Memory B cell (primary cell): ENCODE measurements around the gene ZBTB40.

Experiments used
- ATAC-seq: fragments of 150-1000 bp; cut with Tn5 transposase; 2 replicates; pipeline ENCODE4 v1.10.0; 2021; ENCODE audit warnings: low read depth, mild to moderate bottlenecking, moderate library complexity
- DNase-seq, 2 donors: peaks; one replicate each; pipeline ENCODE4 v3.0.0; 2022; ENCODE audit warnings: low spot score in 2 of 2
- H3K27ac Mint-ChIP-seq: one replicate; pipeline ENCODE4 v1.8.0; 2022; ENCODE audit warnings: mild to moderate bottlenecking, moderate library complexity, mixed read lengths
- H3K27me3 Mint-ChIP-seq: one replicate; pipeline ENCODE4 v1.8.0; 2022; ENCODE audit warnings: mixed read lengths
- H3K36me3 Mint-ChIP-seq: one replicate; pipeline ENCODE4 v1.8.0; 2022; ENCODE audit warnings: mild to moderate bottlenecking, mixed read lengths
- H3K4me1 Mint-ChIP-seq: one replicate; pipeline ENCODE4 v1.8.0; 2022; ENCODE audit warnings: mixed read lengths
- H3K4me3 Mint-ChIP-seq: one replicate; pipeline ENCODE4 v1.8.0; 2022; ENCODE audit warnings: mild to moderate bottlenecking, moderate library complexity, mixed read lengths
- H3K9me3 Mint-ChIP-seq: one replicate; pipeline ENCODE4 v1.8.0; 2022; ENCODE audit warnings: mixed read lengths

ZBTB40 gene

DNA sequence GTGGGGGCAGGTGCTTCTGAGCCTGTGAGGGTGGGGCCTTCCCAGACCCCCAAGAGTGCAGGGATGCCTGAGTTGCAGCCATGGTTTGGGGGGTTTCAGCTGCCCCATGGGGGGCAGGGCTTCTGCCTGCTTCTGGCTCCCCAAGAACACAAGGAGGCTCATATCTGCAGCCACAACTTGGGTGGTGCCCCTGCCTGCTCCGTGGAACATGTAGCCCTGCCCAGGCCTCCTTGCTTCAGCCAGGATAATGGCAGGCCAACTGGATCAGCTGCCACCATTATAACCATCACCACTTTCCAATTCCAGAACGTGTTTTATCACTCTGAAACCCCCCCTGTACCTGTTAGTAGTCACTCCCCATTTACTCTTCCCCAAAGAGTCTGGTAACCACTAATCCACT is 14.0 kb downstream of the ZBTB40 start:
- DNase-seq (no peak), ATAC-seq (no peak)
- Mint-ChIP-seq H3K36me3 (peaks cover 11% of the 10 kb centered on the region), H3K27me3 (no peaks in the 10 kb centered on the region), H3K27ac (no peak overlapping the region), H3K4me1 (peaks cover 19% of the 10 kb centered on the region), H3K9me3 (peaks cover 2% of the 10 kb centered on the region), H3K4me3 (no peak overlapping the region)

GRCh38 chr1:22470227-22470626 is 18.6 kb downstream of the ZBTB40 start:
- no peak for DNase-seq
- peaks cover 16% of the 10 kb centered on the region for H3K4me1 Mint-ChIP-seq
- H3K9me3 Mint-ChIP-seq: peaks cover 2% of the 10 kb centered on the region
- no peaks in the 10 kb centered on the region for H3K27me3 Mint-ChIP-seq
- H3K36me3 Mint-ChIP-seq: peaks cover 14% of the 10 kb centered on the region
- no peak for ATAC-seq
- no peak overlapping the region for H3K4me3 Mint-ChIP-seq
- no peak overlapping the region for H3K27ac Mint-ChIP-seq

- no peaks in the 10 kb centered on the region for H3K27me3 Mint-ChIP-seq
- DNase-seq: no peak
- no peak overlapping the region for H3K27ac Mint-ChIP-seq
- H3K36me3 Mint-ChIP-seq: peaks cover 11% of the 10 kb centered on the region
- H3K9me3 Mint-ChIP-seq: no peaks in the 10 kb centered on the region
- H3K4me1 Mint-ChIP-seq: peaks cover 19% of the 10 kb centered on the region
- H3K4me3 Mint-ChIP-seq: no peak overlapping the region
- ATAC-seq: no peak
These were observed 19.4 kb downstream of the ZBTB40 start for GRCh38 chr1:22471078-22471477.

DNA sequence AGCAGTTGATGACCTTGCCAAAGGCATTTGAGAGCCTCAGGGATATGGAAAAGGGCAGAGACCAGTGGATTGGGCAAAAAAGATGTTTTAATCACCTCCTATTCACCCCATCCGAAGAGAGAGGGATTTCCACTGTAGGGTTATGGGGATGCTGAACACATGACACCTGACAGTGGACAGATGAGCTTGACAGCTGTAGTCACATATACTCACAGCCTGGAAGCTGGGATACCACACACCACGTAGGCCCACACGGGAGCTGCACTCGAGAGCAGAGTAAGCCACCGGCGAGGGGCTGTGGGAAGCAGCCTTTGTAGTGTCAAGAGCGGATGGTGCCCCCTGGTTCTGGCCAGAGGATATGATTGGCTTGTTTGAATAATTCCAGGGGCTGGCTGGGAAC is 20.0 kb downstream of the ZBTB40 start:
- no peaks in the 10 kb centered on the region for H3K27me3 Mint-ChIP-seq
- peaks cover 19% of the 10 kb centered on the region for H3K4me1 Mint-ChIP-seq
- no peak overlapping the region for H3K4me3 Mint-ChIP-seq
- ATAC-seq: no peak
- H3K27ac Mint-ChIP-seq: no peak overlapping the region
- no peaks in the 10 kb centered on the region for H3K9me3 Mint-ChIP-seq
- no peak for DNase-seq
- peaks cover 8% of the 10 kb centered on the region for H3K36me3 Mint-ChIP-seq

DNA sequence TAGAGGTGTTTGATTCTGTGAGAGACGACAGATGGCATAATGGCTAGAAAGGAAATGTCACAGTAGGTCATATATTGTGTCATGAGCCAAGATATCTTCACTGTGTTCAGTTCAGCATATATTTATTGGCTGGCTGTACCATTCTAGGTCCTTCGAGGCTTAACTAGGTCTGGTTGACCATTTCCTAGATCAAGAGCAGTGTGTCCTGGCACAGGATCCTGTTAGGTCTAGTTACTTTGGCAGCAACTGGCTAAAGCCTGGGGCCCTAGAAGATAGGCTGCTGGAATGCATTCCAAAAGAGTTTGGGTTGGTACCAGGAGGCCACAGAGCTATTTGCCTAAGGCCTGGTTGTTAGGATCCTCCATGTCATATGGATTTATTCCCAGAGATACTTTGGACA is 20.9 kb downstream of the ZBTB40 start:
- Mint-ChIP-seq H3K36me3 (peaks cover 7% of the 10 kb centered on the region), H3K9me3 (no peaks in the 10 kb centered on the region), H3K27me3 (no peaks in the 10 kb centered on the region), H3K27ac (no peak overlapping the region), H3K4me1 (peaks cover 16% of the 10 kb centered on the region), H3K4me3 (no peak overlapping the region)
- ATAC-seq (no peak), DNase-seq (no peak)

- no peak for DNase-seq
- Mint-ChIP-seq H3K4me1 (peaks cover 13% of the 10 kb centered on the region), H3K27me3 (no peaks in the 10 kb centered on the region), H3K36me3 (peaks cover 12% of the 10 kb centered on the region), H3K9me3 (peaks cover 1% of the 10 kb centered on the region), H3K4me3 (no peak overlapping the region), H3K27ac (peak overlapping the region; percentile 69)
- no peak for ATAC-seq
These were observed 22.3 kb downstream of the ZBTB40 start for GRCh38 chr1:22473952-22474351.

- H3K4me1 Mint-ChIP-seq: peaks cover 14% of the 10 kb centered on the region
- DNase-seq (no peak), ATAC-seq (no peak)
- peaks cover 5% of the 10 kb centered on the region for H3K9me3 Mint-ChIP-seq
- no peaks in the 10 kb centered on the region for H3K27me3 Mint-ChIP-seq
- peaks cover 23% of the 10 kb centered on the region for H3K36me3 Mint-ChIP-seq
- H3K27ac Mint-ChIP-seq: no peak overlapping the region
- no peak overlapping the region for H3K4me3 Mint-ChIP-seq
These were observed 24.9 kb downstream of the ZBTB40 start for GRCh38 chr1:22476566-22476965.

GRCh38 chr1:22483121-22483520 is 31.5 kb downstream of the ZBTB40 start:
- H3K9me3 Mint-ChIP-seq: peaks cover 11% of the 10 kb centered on the region
- H3K36me3 Mint-ChIP-seq: peaks cover 31% of the 10 kb centered on the region
- peaks cover 12% of the 10 kb centered on the region for H3K4me1 Mint-ChIP-seq

DNA sequence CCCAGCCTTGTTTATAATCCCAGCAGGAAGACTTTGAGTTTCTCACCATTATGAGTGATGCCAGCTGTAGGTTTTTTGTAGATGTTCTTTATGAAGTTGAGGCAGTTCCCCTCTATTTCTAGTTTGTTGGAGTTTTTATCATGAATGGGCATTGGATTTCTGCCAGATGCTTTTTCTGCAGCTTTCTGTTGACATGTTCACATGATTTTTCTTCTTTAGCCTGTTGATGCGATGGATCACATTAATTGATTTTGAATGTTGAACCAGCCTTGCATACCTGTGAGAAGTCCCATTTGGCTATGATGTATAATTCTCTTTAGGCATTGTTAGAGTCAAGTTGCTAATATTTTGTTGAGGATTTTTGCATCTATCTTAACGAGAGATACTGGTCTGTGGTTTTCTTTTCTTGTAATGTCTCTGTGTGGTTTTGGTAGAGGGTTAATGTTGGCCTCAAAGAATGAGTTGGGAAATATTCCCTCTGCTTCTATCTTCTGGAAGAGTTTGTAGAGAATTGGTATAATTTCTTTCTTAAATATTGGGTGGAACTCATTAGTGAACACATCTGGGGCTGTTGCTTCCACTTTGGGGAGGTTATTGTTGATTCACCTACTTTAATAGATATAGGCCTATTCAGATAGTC is 33.2 kb downstream of the ZBTB40 start:
- ATAC-seq (no peak), DNase-seq (no peak)
- H3K27me3 Mint-ChIP-seq: no peaks in the 10 kb centered on the region
- H3K4me3 Mint-ChIP-seq: no peak overlapping the region
- H3K4me1 Mint-ChIP-seq: peaks cover 12% of the 10 kb centered on the region
- peaks cover 7% of the 10 kb centered on the region for H3K9me3 Mint-ChIP-seq
- no peak overlapping the region for H3K27ac Mint-ChIP-seq
- peaks cover 23% of the 10 kb centered on the region for H3K36me3 Mint-ChIP-seq

More at GRCh38 chr1:22483121-22483520, 31.5 kb downstream of the ZBTB40 start:
- no peaks in the 10 kb centered on the region for H3K27me3 Mint-ChIP-seq
- no peak overlapping the region for H3K27ac Mint-ChIP-seq
- no peak for DNase-seq
- H3K4me3 Mint-ChIP-seq: no peak overlapping the region
- no peak for ATAC-seq

GRCh38 chr1:22485431-22485830 is 33.8 kb downstream of the ZBTB40 start:
- ATAC-seq (no peak), DNase-seq (no peak)
- no peak overlapping the region for H3K4me3 Mint-ChIP-seq
- H3K4me1 Mint-ChIP-seq: peaks cover 10% of the 10 kb centered on the region
- peaks cover 7% of the 10 kb centered on the region for H3K9me3 Mint-ChIP-seq
- no peak overlapping the region for H3K27ac Mint-ChIP-seq
- H3K36me3 Mint-ChIP-seq: peaks cover 21% of the 10 kb centered on the region
- H3K27me3 Mint-ChIP-seq: no peaks in the 10 kb centered on the region

GRCh38 chr1:22487781-22488180 is 36.1 kb downstream of the ZBTB40 start:
- H3K4me3 Mint-ChIP-seq: no peak overlapping the region
- H3K27ac Mint-ChIP-seq: no peak overlapping the region
- ATAC-seq: no peak
- no peaks in the 10 kb centered on the region for H3K27me3 Mint-ChIP-seq
- H3K4me1 Mint-ChIP-seq: peaks cover 9% of the 10 kb centered on the region
- DNase-seq: no peak
- peaks cover 7% of the 10 kb centered on the region for H3K9me3 Mint-ChIP-seq
- peaks cover 24% of the 10 kb centered on the region for H3K36me3 Mint-ChIP-seq

DNA sequence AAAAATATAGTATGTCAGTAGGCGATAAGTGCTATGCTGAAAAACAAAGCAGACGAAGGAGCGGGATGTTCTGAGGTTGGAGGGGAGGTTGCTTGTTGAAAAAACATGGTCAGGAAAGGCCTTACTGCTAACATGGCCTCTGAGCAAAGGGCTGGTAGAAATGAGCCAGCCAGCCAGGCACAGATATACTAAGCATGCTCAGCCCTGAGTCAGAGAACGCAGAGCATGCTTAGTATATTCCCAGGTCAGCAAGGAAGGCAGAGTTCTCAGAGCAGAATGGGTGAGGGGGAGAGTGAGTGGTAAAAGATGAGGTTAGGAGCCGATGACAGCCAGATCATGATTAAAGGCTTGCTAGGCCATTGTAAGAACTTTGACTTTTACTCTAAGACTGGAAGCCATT is 36.7 kb downstream of the ZBTB40 start:
- Mint-ChIP-seq H3K4me3 (no peak overlapping the region), H3K27ac (no peak overlapping the region), H3K9me3 (peaks cover 6% of the 10 kb centered on the region), H3K27me3 (no peaks in the 10 kb centered on the region), H3K36me3 (peaks cover 24% of the 10 kb centered on the region), H3K4me1 (peaks cover 9% of the 10 kb centered on the region)
- DNase-seq (no peak), ATAC-seq (no peak)

DNA sequence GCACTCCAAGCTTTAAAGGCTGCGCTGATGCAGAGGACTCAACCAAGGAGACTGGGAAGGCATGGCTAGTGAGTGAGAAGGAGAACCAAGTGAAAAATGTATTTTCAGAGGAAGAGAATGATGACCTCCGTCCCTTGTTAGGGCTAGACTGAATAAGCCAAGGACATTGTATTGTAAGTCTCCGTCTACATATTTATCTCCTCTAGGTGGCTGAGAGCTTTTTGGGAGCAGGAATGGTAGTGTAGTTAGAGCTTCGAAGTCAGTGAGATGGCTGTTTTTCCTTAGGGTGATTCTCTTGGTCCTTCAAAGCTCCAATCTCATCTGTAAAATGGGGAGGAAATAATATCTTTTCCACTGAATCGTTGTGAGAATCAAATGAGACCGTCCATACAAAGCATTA is 37.6 kb downstream of the ZBTB40 start:
- Mint-ChIP-seq H3K36me3 (peaks cover 27% of the 10 kb centered on the region), H3K4me3 (no peak overlapping the region), H3K27me3 (no peaks in the 10 kb centered on the region), H3K27ac (no peak overlapping the region), H3K4me1 (peaks cover 6% of the 10 kb centered on the region), H3K9me3 (peaks cover 4% of the 10 kb centered on the region)
- no peak for DNase-seq
- ATAC-seq: no peak

DNA sequence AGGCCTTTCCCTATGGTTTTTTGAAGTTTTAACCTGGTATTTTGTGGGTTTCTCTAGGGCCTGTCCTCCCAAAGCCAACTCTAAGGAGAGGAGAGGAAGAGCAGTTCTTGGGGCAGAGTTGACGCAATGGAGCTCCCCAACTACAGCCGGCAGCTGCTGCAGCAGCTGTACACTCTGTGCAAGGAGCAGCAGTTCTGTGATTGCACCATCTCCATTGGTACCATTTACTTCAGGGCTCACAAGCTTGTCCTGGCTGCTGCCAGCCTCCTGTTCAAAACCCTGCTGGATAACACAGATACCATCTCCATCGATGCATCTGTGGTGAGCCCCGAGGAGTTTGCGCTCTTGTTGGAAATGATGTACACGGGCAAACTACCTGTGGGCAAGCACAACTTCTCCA is 38.2 kb downstream of the ZBTB40 start:
- Mint-ChIP-seq H3K27me3 (no peaks in the 10 kb centered on the region), H3K4me1 (peaks cover 7% of the 10 kb centered on the region), H3K9me3 (peaks cover 1% of the 10 kb centered on the region), H3K4me3 (no peak overlapping the region), H3K36me3 (peaks cover 27% of the 10 kb centered on the region), H3K27ac (no peak overlapping the region)
- ATAC-seq (no peak), DNase-seq (no peak)

- peaks cover 7% of the 10 kb centered on the region for H3K4me1 Mint-ChIP-seq
- no peak overlapping the region for H3K4me3 Mint-ChIP-seq
- H3K27me3 Mint-ChIP-seq: no peaks in the 10 kb centered on the region
- no peak overlapping the region for H3K27ac Mint-ChIP-seq
- peaks cover 24% of the 10 kb centered on the region for H3K36me3 Mint-ChIP-seq
- peaks cover 1% of the 10 kb centered on the region for H3K9me3 Mint-ChIP-seq
- ATAC-seq: no peak
- DNase-seq: no peak
These were observed 38.7 kb downstream of the ZBTB40 start for GRCh38 chr1:22490309-22490708.
